ENCODE results near the gene DGKI.

DNA sequence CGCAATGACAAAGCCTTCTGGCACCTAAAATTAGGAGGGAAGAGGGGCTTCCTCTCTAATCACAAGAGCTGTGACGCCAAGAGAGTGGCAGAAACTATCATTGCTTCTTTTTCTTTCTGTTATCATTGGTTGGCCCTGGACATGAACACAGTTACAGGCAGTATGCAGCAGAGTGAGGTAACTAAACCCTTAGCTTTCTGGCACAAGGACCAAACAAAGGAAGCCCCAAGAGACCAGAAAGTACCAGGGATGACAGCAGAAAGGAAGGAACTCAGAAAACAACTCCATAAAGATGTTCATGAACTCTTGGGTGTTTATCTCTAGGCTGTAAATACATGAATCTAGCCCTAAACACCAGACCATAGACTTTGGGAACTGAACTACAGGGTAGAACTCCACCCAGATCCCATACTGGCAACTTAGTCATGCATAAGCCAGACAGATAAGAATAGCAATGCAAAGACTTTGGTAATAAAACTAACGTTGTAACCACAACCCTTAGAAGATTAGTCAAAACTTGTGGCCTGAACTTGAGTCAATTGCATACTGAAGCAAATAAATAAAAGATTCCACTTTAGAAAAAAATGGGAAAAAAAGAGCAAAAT lies 307.6 kb downstream of the DGKI start:
- TF ChIP-seq, protein P1, sequence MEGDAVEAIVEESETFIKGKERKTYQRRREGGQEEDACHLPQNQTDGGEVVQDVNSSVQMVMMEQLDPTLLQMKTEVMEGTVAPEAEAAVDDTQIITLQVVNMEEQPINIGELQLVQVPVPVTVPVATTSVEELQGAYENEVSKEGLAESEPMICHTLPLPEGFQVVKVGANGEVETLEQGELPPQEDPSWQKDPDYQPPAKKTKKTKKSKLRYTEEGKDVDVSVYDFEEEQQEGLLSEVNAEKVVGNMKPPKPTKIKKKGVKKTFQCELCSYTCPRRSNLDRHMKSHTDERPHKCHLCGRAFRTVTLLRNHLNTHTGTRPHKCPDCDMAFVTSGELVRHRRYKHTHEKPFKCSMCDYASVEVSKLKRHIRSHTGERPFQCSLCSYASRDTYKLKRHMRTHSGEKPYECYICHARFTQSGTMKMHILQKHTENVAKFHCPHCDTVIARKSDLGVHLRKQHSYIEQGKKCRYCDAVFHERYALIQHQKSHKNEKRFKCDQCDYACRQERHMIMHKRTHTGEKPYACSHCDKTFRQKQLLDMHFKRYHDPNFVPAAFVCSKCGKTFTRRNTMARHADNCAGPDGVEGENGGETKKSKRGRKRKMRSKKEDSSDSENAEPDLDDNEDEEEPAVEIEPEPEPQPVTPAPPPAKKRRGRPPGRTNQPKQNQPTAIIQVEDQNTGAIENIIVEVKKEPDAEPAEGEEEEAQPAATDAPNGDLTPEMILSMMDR (conservative IDR thresholded peaks at IDR 0.05 in 1 of 2, IDR thresholded peaks at IDR 0.05 in 1 of 2; ENCODE audit: low read depth in 1 of 2, low read length in 2 of 2) = no peak
- no peak for TF ChIP-seq EZH2 (IDR thresholded peaks at IDR 0.05; ENCODE audit: low read length, missing control alignments)
